OCI-LY3 (cell line): Measurements from ENCODE around the gene PTS.

Experiments used
- H2AFZ ChIP-seq: fragments of 200-600, 300-600 bp; shearing (Covaris generic); 2 replicates; pipeline ENCODE4 v1.6.0; 2014; ENCODE audit warnings: antibody characterized with exemption, low read depth, low read length
- H3K27ac ChIP-seq: fragments of 200-600, 300-600 bp; sonication (generic); 2 replicates; pipeline ENCODE4 v1.5.1; 2014; ENCODE audit warnings: mild to moderate bottlenecking, low read length, moderate library complexity, mixed read lengths
- H3K27me3 ChIP-seq: fragments of 200-600, 300-600 bp; sonication (generic); 2 replicates; pipeline ENCODE4 v1.6.1; 2014; ENCODE audit warnings: low read depth, low read length, mixed read lengths
- H3K36me3 ChIP-seq: fragments of 200-600, 300-600 bp; sonication (generic); replicated peaks from 2 replicates; pipeline ENCODE3; 2014; ENCODE audit warnings: low read depth, low read length, mixed read lengths
- H3K4me1 ChIP-seq: fragments of 300-600, 200-600 bp; sonication (generic); 2 replicates; pipeline ENCODE4 v1.6.1; 2014; ENCODE audit warnings: low read length, mixed read lengths
- H3K4me2 ChIP-seq: fragments of 200-600, 300-600 bp; sonication (generic); 2 replicates; pipeline ENCODE4 v1.6.1; 2014; ENCODE audit warnings: low read length, mixed read lengths
- H3K4me3 ChIP-seq: fragments of 300-600, 200-600 bp; sonication (generic); 2 replicates; pipeline ENCODE4 v1.5.1; 2014; ENCODE audit warnings: antibody characterized with exemption, mild to moderate bottlenecking, low read length, moderate library complexity
- H3K79me2 ChIP-seq: fragments of 300-600, 200-600 bp; shearing (Covaris generic); 2 replicates; pipeline ENCODE4 v1.6.1; 2014; ENCODE audit warnings: mild to moderate bottlenecking, low read length, mixed read lengths
- H3K9ac ChIP-seq: fragments of 300-600, 200-600 bp; shearing (Covaris generic); 2 replicates; pipeline ENCODE4 v1.6.0; 2014; ENCODE audit warnings: mild to moderate bottlenecking, low read length, moderate library complexity
- H3K9me3 ChIP-seq: fragments of 200-600, 300-600 bp; shearing (Covaris generic); 2 replicates; pipeline ENCODE4 v1.6.1; 2014; ENCODE audit warnings: low read length, mixed read lengths; ENCODE audit not compliant: insufficient read depth
- H4K20me1 ChIP-seq: fragments of 200-600, 300-600 bp; sonication (generic); 2 replicates; pipeline ENCODE4 v1.6.1; 2016; ENCODE audit warnings: low read length, mixed read lengths; ENCODE audit not compliant: insufficient read depth
- CTCF ChIP-seq: fragments of 200-600, 300-600 bp; sonication (generic); IDR thresholded peaks from 2 replicates; pipeline ENCODE4 v1.5.1; 2014; ENCODE audit warnings: antibody characterized with exemption, low read length, low read depth
- EZH2phosphoT487 ChIP-seq: fragments of 200-600 bp; shearing (Covaris generic); IDR thresholded peaks from 2 replicates; pipeline ENCODE4 v1.6.1; 2018; ENCODE audit warnings: antibody characterized with exemption, mixed run types, low read depth

PTS gene

GRCh38 chr11:112212710-112213109, 13.5 kb upstream of the PTS start:
- Histone ChIP-seq H3K4me2 (no peak overlapping the region), H3K9ac (no peak overlapping the region), H4K20me1 (no peaks in the 10 kb centered on the region), H3K36me3 (no peaks in the 10 kb centered on the region), H3K9me3 (no peaks in the 10 kb centered on the region), H3K27ac (no peak overlapping the region), H2AFZ (no peak overlapping the region), H3K79me2 (no peaks in the 10 kb centered on the region), H3K4me3 (no peak overlapping the region), H3K27me3 (peaks cover 33% of the 10 kb centered on the region), H3K4me1 (peaks cover 4% of the 10 kb centered on the region)
- TF ChIP-seq CTCF (no peak), EZH2phosphoT487 (no peak)

GRCh38 chr11:112213753-112214152, 12.5 kb upstream of the PTS start:
- H3K4me2 ChIP-seq: no peak overlapping the region
- no peak overlapping the region for H3K9ac ChIP-seq
- no peaks in the 10 kb centered on the region for H3K36me3 ChIP-seq
- H4K20me1 ChIP-seq: no peaks in the 10 kb centered on the region
- peaks cover 28% of the 10 kb centered on the region for H3K27me3 ChIP-seq
- H3K27ac ChIP-seq: no peak overlapping the region
- H3K4me1 ChIP-seq: peaks cover 4% of the 10 kb centered on the region
- TF ChIP-seq EZH2phosphoT487 (no peak), CTCF (no peak)
- H2AFZ ChIP-seq: no peak overlapping the region
- H3K9me3 ChIP-seq: no peaks in the 10 kb centered on the region
- H3K79me2 ChIP-seq: no peaks in the 10 kb centered on the region
- no peak overlapping the region for H3K4me3 ChIP-seq

GRCh38 chr11:112215621-112216020, 10.6 kb upstream of the PTS start:
- Histone ChIP-seq H3K27me3 (peaks cover 10% of the 10 kb centered on the region), H3K4me3 (no peak overlapping the region), H3K36me3 (no peaks in the 10 kb centered on the region), H3K79me2 (no peaks in the 10 kb centered on the region), H3K9me3 (no peaks in the 10 kb centered on the region), H3K27ac (no peak overlapping the region), H4K20me1 (no peaks in the 10 kb centered on the region), H3K4me2 (no peak overlapping the region), H2AFZ (no peak overlapping the region), H3K9ac (no peak overlapping the region), H3K4me1 (peaks cover 4% of the 10 kb centered on the region)
- TF ChIP-seq CTCF (no peak), EZH2phosphoT487 (no peak)

- Histone ChIP-seq H2AFZ (no peak overlapping the region), H3K27ac (no peak overlapping the region), H3K4me3 (no peak overlapping the region), H3K79me2 (no peaks in the 10 kb centered on the region), H3K9me3 (no peaks in the 10 kb centered on the region), H3K36me3 (no peaks in the 10 kb centered on the region), H4K20me1 (no peaks in the 10 kb centered on the region), H3K27me3 (peaks cover 6% of the 10 kb centered on the region), H3K4me1 (peaks cover 1% of the 10 kb centered on the region), H3K9ac (no peak overlapping the region), H3K4me2 (no peak overlapping the region)
- TF ChIP-seq EZH2phosphoT487 (no peak), CTCF (no peak)
Observed at GRCh38 chr11:112216561-112217105, 9.6 kb upstream of the PTS start.
